ENCODE results near the gene RNU1-3. TPM values are rescaled to one million over a fixed set of nuclear protein-coding genes. Genes with fewer than 3 reads are reported as not detected.
"Not testable (repeated sequence)": the region's sequence is repeated elsewhere in the genome, so short reads cannot be mapped to it uniquely, and the experiment has no call there.

The RNU1-3 gene
- total RNA-seq, 1 experiment from 2014 or later: 1,685 TPM

GRCh38 chr1:16712131-16712530 lies 45.4 kb upstream of the RNU1-3 start:
- H3K4me1 ChIP-seq (ENCODE audit: control insufficient read depth in 1 of 2, insufficient read depth in 2 of 2, low read length in 2 of 2); ATAC-seq; H3K9ac ChIP-seq (ENCODE audit: low read length); H4K20me1 ChIP-seq (ENCODE audit: insufficient read depth); H3K9me2 ChIP-seq (ENCODE audit: insufficient read depth); H3K27ac ChIP-seq (ENCODE audit: low read depth, low read length); intact Hi-C loops (cut with micrococcal nuclease); H2AFZ ChIP-seq (ENCODE audit: low read depth, low read length, poor library complexity, severe bottlenecking); BruUV-seq (replicated peaks); H3K4me3 ChIP-seq (replicated peaks in 1 of 2; ENCODE audit: low read depth in 1 of 2, low read length in 2 of 2); H3K27me3 ChIP-seq (ENCODE audit: insufficient read depth, low read length); H3K79me2 ChIP-seq (ENCODE audit: insufficient read depth, low read length); POLR2A ChIA-PET; DNase-seq (ENCODE audit: low read depth, low spot score); H3K36me3 ChIP-seq (ENCODE audit: control insufficient read depth in 1 of 2, insufficient read depth in 2 of 2, low read length in 2 of 2); CTCF ChIA-PET; H3K4me2 ChIP-seq (ENCODE audit: low read length); RAD21 ChIA-PET (ENCODE audit: low non-redundant PET in 1 of 2, low total read pairs in 2 of 2, uncharacterized antibody in 2 of 2, unreplicated experiment in 2 of 2); H3K9me3 ChIP-seq (ENCODE audit: control insufficient read depth in 1 of 2, insufficient read depth in 1 of 2, low read depth in 1 of 2, low read length in 2 of 2): not testable (repeated sequence)

DNA sequence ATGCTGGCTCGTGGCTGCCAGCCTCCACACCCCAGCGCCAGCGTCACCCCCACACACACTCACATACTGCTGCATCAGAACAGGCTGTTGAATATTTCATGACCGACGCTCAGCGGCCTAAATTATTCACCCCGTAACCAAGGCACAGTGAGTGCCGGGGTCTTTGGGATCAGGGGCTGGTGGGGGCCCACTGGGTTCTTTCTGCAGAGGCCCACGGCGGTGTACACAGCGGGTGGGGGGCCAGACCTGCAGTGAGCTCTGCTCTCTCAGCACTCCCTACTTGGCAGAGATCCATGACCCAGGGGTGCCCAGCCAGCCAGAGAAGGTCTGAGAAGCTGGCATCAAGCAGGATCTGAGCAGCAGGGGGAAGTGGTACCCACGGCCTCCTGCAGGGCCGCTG lies 43.9 kb upstream of the RNU1-3 start:
- intact Hi-C loops (cut with micrococcal nuclease); POLR2A ChIA-PET: not testable (repeated sequence)
- CTCF ChIA-PET: interaction anchor here (0.8 kb wide), 1 partner anchor 85 kb away, joined by 5 read pairs; no protein-coding TSS in a partner anchor

GRCh38 chr1:16709659-16710087 lies 42.9 kb upstream of the RNU1-3 start:
- H3K79me2 ChIP-seq (ENCODE audit: insufficient read depth, low read length); H3K4me2 ChIP-seq (ENCODE audit: low read length); intact Hi-C loops (cut with micrococcal nuclease); H3K9ac ChIP-seq (ENCODE audit: low read length); H3K27ac ChIP-seq (ENCODE audit: low read depth, low read length); H3K27me3 ChIP-seq (ENCODE audit: insufficient read depth, low read length); BruUV-seq (replicated peaks); DNase-seq (ENCODE audit: low read depth, low spot score); H3K9me2 ChIP-seq (ENCODE audit: insufficient read depth); H3K9me3 ChIP-seq (ENCODE audit: control insufficient read depth in 1 of 2, insufficient read depth in 1 of 2, low read depth in 1 of 2, low read length in 2 of 2); H3K36me3 ChIP-seq (ENCODE audit: control insufficient read depth in 1 of 2, insufficient read depth in 2 of 2, low read length in 2 of 2); H4K20me1 ChIP-seq (ENCODE audit: insufficient read depth); H2AFZ ChIP-seq (ENCODE audit: low read depth, low read length, poor library complexity, severe bottlenecking); H3K4me3 ChIP-seq (replicated peaks in 1 of 2; ENCODE audit: low read depth in 1 of 2, low read length in 2 of 2); H3K4me1 ChIP-seq (ENCODE audit: control insufficient read depth in 1 of 2, insufficient read depth in 2 of 2, low read length in 2 of 2): not testable (repeated sequence)
- ChIA-PET RAD21 (ENCODE audit: low non-redundant PET in 1 of 2, low total read pairs in 2 of 2, uncharacterized antibody in 2 of 2, unreplicated experiment in 2 of 2) (interaction anchor here in 1 of 2 experiments (1.2 kb wide), 1 partner anchor 85 kb away, joined by 3 read pairs; no protein-coding TSS in a partner anchor), POLR2A (interaction anchor here (0.8 to 0.9 kb wide), 2 partner anchors 9 to 18 kb away, joined by 3 to 6 read pairs; no protein-coding TSS in a partner anchor), CTCF (interaction anchor here (0.8 to 3.0 kb wide), 6 partner anchors 9 to 88 kb away, joined by 3 to 48 read pairs (median 5); no protein-coding TSS in a partner anchor)
- peak; percentile 74 for ATAC-seq

More for the DNA sequence above, 43.9 kb upstream of the RNU1-3 start:
- H3K4me3 ChIP-seq (replicated peaks in 1 of 2; ENCODE audit: low read depth in 1 of 2, low read length in 2 of 2); BruUV-seq (replicated peaks); RAD21 ChIA-PET (ENCODE audit: low non-redundant PET in 1 of 2, low total read pairs in 2 of 2, uncharacterized antibody in 2 of 2, unreplicated experiment in 2 of 2); H3K36me3 ChIP-seq (ENCODE audit: control insufficient read depth in 1 of 2, insufficient read depth in 2 of 2, low read length in 2 of 2); H3K79me2 ChIP-seq (ENCODE audit: insufficient read depth, low read length); H2AFZ ChIP-seq (ENCODE audit: low read depth, low read length, poor library complexity, severe bottlenecking); H4K20me1 ChIP-seq (ENCODE audit: insufficient read depth); H3K9ac ChIP-seq (ENCODE audit: low read length); H3K27me3 ChIP-seq (ENCODE audit: insufficient read depth, low read length); H3K9me3 ChIP-seq (ENCODE audit: control insufficient read depth in 1 of 2, insufficient read depth in 1 of 2, low read depth in 1 of 2, low read length in 2 of 2); H3K9me2 ChIP-seq (ENCODE audit: insufficient read depth); ATAC-seq; H3K4me2 ChIP-seq (ENCODE audit: low read length); H3K4me1 ChIP-seq (ENCODE audit: control insufficient read depth in 1 of 2, insufficient read depth in 2 of 2, low read length in 2 of 2); H3K27ac ChIP-seq (ENCODE audit: low read depth, low read length); DNase-seq (ENCODE audit: low read depth, low spot score): not testable (repeated sequence)

GRCh38 chr1:16708704-16709103 lies 42.0 kb upstream of the RNU1-3 start:
- H3K9me2 ChIP-seq (ENCODE audit: insufficient read depth); H3K4me2 ChIP-seq (ENCODE audit: low read length); H3K79me2 ChIP-seq (ENCODE audit: insufficient read depth, low read length); DNase-seq (ENCODE audit: low read depth, low spot score); H3K9me3 ChIP-seq (ENCODE audit: control insufficient read depth in 1 of 2, insufficient read depth in 1 of 2, low read depth in 1 of 2, low read length in 2 of 2); H3K4me3 ChIP-seq (replicated peaks in 1 of 2; ENCODE audit: low read depth in 1 of 2, low read length in 2 of 2); H3K9ac ChIP-seq (ENCODE audit: low read length); H2AFZ ChIP-seq (ENCODE audit: low read depth, low read length, poor library complexity, severe bottlenecking); ATAC-seq; intact Hi-C loops (cut with micrococcal nuclease); H3K36me3 ChIP-seq (ENCODE audit: control insufficient read depth in 1 of 2, insufficient read depth in 2 of 2, low read length in 2 of 2); H3K27me3 ChIP-seq (ENCODE audit: insufficient read depth, low read length); H4K20me1 ChIP-seq (ENCODE audit: insufficient read depth); H3K4me1 ChIP-seq (ENCODE audit: control insufficient read depth in 1 of 2, insufficient read depth in 2 of 2, low read length in 2 of 2); H3K27ac ChIP-seq (ENCODE audit: low read depth, low read length): not testable (repeated sequence)
- POLR2A ChIA-PET: interaction anchor here (0.7 to 1.8 kb wide), 4 partner anchors 8 to 64 kb away, joined by 3 to 9 read pairs (median 4); no protein-coding TSS in a partner anchor
- CTCF ChIA-PET: interaction anchor here (0.7 to 3.0 kb wide), 7 partner anchors 8 to 93 kb away, joined by 3 to 48 read pairs (median 7); no protein-coding TSS in a partner anchor
- RAD21 ChIA-PET (ENCODE audit: low non-redundant PET in 1 of 2, low total read pairs in 2 of 2, uncharacterized antibody in 2 of 2, unreplicated experiment in 2 of 2): interaction anchor here (1.2 to 1.6 kb wide), 2 partner anchors 84 to 88 kb away, joined by 3 to 7 read pairs; no protein-coding TSS in a partner anchor
- BruUV-seq (replicated peaks): TSS peak; percentile 39

Measured in HCT116 (cell line).